OCI-LY7 (cell line): ENCODE data around the gene PSMB11. TPM values are rescaled to one million over a fixed set of nuclear protein-coding genes. Genes with fewer than 3 reads are reported as not detected.

Source experiments
- Bru-seq: library from RNA; stranded (reverse); fragments of 400-500 nt; gene quantifications from one replicate; lab custom pipeline; 2021; lab: Mats Ljungman, UMichigan
- BruChase-seq, 2 experiments: library from RNA; stranded (reverse); fragments of 400-500 nt; gene quantifications; one replicate each; lab custom pipeline; 2021; lab: Mats Ljungman, UMichigan
- BruUV-seq: library from RNA; stranded (reverse); fragments of 400-500 nt; replicated peaks from 2 replicates; lab custom pipeline; 2021; lab: Mats Ljungman, UMichigan
- CTCF ChIA-PET: fragments of 300-600 bp; sonication (Branson Sonifier 250); formaldehyde crosslinking; loops from one replicate; lab custom pipeline; 2022; ENCODE audit warnings: antibody characterized with exemption; ENCODE audit not compliant: unreplicated experiment; lab: Charles Lee
- POLR2A ChIA-PET: fragments of 300-600 bp; sonication (Branson Sonifier 250); formaldehyde crosslinking; loops from one replicate; lab custom pipeline; 2022; ENCODE audit warnings: antibody characterized with exemption; lab: Charles Lee
- DNase-seq: peaks from one replicate; pipeline ENCODE4 v3.0.0-alpha.2; 2015; ENCODE audit warnings: low spot score
- H2AFZ ChIP-seq: fragments of 200-600 bp; sonication (generic), shearing (Covaris generic); 2 replicates; pipeline ENCODE4 v1.6.1; 2014; ENCODE audit warnings: mild to moderate bottlenecking, antibody characterized with exemption, low read length, moderate library complexity
- H3K27ac ChIP-seq: fragments of 200-600 bp; sonication (generic); 2 replicates; pipeline ENCODE4 v1.5.1; 2014; ENCODE audit warnings: mixed run types, low read depth, mild to moderate bottlenecking, moderate library complexity, low read length, inconsistent platforms; ENCODE audit not compliant: poor library complexity, severe bottlenecking
- H3K36me3 ChIP-seq: fragments of 200-600 bp; sonication (generic); 2 replicates; pipeline ENCODE4 v1.6.1; 2014; ENCODE audit warnings: mild to moderate bottlenecking, antibody characterized with exemption, low read length, moderate library complexity, mixed read lengths; ENCODE audit not compliant: insufficient read depth
- H3K4me1 ChIP-seq: fragments of 200-600 bp; sonication (generic); 2 replicates; pipeline ENCODE4 v1.5.1; 2014; ENCODE audit warnings: mild to moderate bottlenecking, low read length; ENCODE audit not compliant: insufficient read depth, poor library complexity, severe bottlenecking
- H3K4me2 ChIP-seq: fragments of 200-600 bp; sonication (generic); 2 replicates; pipeline ENCODE4 v1.6.1; 2014; ENCODE audit warnings: mild to moderate bottlenecking, low read length
- H3K4me3 ChIP-seq: fragments of 200-600 bp; sonication (generic); 2 replicates; pipeline ENCODE4 v1.5.1; 2014; ENCODE audit warnings: mild to moderate bottlenecking, low read depth, low read length; ENCODE audit not compliant: poor library complexity, severe bottlenecking
- H3K79me2 ChIP-seq: fragments of 200-600 bp; sonication (generic); 2 replicates; pipeline ENCODE4 v1.6.1; 2016; ENCODE audit warnings: low read depth, mild to moderate bottlenecking, low read length, moderate library complexity, mixed read lengths; ENCODE audit not compliant: insufficient read depth
- H3K9me2 ChIP-seq: fragments of 200-600 bp; sonication (generic); 2 replicates; pipeline ENCODE4 v1.6.1; 2016; ENCODE audit warnings: mild to moderate bottlenecking, low read length, mixed read lengths; ENCODE audit not compliant: insufficient read depth
- H3K9me3 ChIP-seq: fragments of 200-600 bp; sonication (generic); 2 replicates; pipeline ENCODE4 v1.6.1; 2014; ENCODE audit warnings: mild to moderate bottlenecking, mixed run types, low read length, mixed read lengths
- H4K20me1 ChIP-seq: fragments of 200-600 bp; sonication (generic); 2 replicates; pipeline ENCODE4 v1.6.1; 2014; ENCODE audit warnings: mild to moderate bottlenecking, antibody characterized with exemption, low read length, moderate library complexity, mixed read lengths; ENCODE audit not compliant: insufficient read depth
- CTCF ChIP-seq: fragments of 200-600 bp; sonication (generic); conservative IDR thresholded peaks from 2 replicates; pipeline ENCODE4 v1.5.1; 2014; ENCODE audit warnings: mild to moderate bottlenecking, antibody characterized with exemption, low read length, moderate library complexity, mixed read lengths
- EZH2phosphoT487 ChIP-seq: fragments of 200-600 bp; sonication (generic); IDR thresholded peaks from 2 replicates; pipeline ENCODE4 v1.6.1; 2018; ENCODE audit warnings: low read depth, borderline replicate concordance, mild to moderate bottlenecking, mixed run types, antibody characterized with exemption, low read length, moderate library complexity, mixed read lengths
- intact Hi-C: fragments of 100-400 bp; cut with micrococcal nuclease; formaldehyde crosslinking; loops from one replicate; pipeline ENCODE4 v1.10.0; 2022; ENCODE audit not compliant: unreplicated experiment
- long read RNA-seq: library from polyadenylated mRNA; stranded (forward); transcript quantifications from one replicate; pipeline ENCODE4 v2.0.0, GENCODE V29; 2022
- total RNA-seq, 2 experiments: library from RNA; depleted of rRNA in 1 of 2; stranded (reverse); fragments of >200 nt in 1 of 2; shearing (Covaris generic) in 1 of 2; gene quantifications; 2 replicates each; pipeline ENCODE4 v1.2.3, GENCODE V29; 2014 to 2022

Gene PSMB11
- total RNA-seq (2014; rRNA removed; shearing (Covaris generic)) (not detected in 2 replicates), total RNA-seq (2022) (not detected in 2 replicates), Bru-seq, nascent RNA (not detected), BruChase-seq, experiment 1, labeled RNA remaining after a 6-hour chase (not detected), BruChase-seq, experiment 2, labeled RNA remaining after a 2-hour chase (not detected)
- long read RNA-seq = 0 reads

DNA sequence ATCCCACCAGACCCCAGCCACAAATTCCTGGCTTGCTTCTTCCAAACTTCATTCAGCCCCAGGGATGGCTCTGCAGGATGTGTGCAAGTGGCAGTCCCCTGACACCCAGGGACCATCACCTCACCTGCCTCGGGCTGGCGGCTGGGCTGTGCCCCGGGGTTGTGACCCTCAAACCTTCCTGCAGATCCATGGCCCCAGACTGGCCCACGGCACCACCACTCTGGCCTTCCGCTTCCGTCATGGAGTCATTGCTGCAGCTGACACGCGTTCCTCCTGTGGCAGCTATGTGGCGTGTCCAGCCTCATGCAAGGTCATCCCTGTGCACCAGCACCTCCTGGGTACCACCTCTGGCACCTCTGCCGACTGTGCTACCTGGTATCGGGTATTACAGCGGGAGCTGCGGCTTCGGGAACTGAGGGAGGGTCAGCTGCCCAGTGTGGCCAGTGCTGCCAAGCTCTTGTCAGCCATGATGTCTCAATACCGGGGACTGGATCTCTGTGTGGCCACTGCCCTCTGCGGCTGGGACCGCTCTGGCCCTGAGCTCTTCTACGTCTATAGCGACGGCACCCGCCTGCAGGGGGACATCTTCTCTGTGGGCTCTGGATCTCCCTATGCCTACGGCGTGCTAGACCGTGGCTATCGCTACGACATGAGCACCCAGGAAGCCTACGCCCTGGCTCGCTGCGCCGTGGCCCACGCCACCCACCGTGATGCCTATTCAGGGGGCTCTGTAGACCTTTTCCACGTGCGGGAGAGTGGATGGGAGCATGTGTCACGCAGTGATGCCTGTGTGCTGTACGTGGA is at the start of gene PSMB11:
TSS of gene PSMB11 (plus strand) at position 51 of the 804 bp plus-strand sequence. CDS start at position 65, 14 bp downstream.
- ChIA-PET CTCF (no interaction called here), POLR2A (no interaction called here)

DNA sequence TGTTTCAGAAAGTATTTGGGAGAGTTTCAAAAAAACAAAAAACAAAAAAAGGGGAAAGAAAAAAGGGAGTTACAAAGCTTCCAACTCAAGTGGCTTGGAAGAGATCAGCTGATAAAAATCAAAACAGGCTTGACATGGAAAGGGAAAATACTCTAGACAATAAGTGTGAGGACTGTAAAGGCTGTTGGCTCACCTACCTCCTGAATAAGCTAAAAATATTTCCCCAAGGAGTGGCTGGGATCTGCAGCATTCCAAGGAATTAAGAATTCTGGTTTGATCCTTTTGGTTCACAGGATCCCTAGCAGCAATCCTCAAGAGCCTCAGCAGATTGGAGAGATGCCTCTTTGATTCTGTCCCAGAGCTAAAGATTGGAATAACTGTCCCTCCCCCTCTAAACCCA is 48.5 kb upstream of the PSMB11 start:
- no peaks in the 10 kb centered on the region for H3K9me2 ChIP-seq
- H3K36me3 ChIP-seq = no peaks in the 10 kb centered on the region
- DNase-seq = no peak
- BruUV-seq = no TSS peak
- no peak overlapping the region for H3K4me2 ChIP-seq
- POLR2A ChIA-PET = interaction anchor here (0.8 to 1.6 kb wide), 3 partner anchors 10 to 34 kb away, joined by 4 to 11 read pairs (median 4); no protein-coding TSS in a partner anchor
- intact Hi-C loops = no loop called here
- no peak for TF ChIP-seq EZH2phosphoT487
- no peak for TF ChIP-seq CTCF
- no peaks in the 10 kb centered on the region for H4K20me1 ChIP-seq
- CTCF ChIA-PET = interaction anchor here (1.0 to 2.1 kb wide), 2 partner anchors 63 to 65 kb away, joined by 5 to 18 read pairs; partner anchors contain the start of gene CDH24
- H3K27ac ChIP-seq = no peak overlapping the region
- peaks cover 4% of the 10 kb centered on the region for H3K4me1 ChIP-seq
- H3K79me2 ChIP-seq = no peaks in the 10 kb centered on the region
- H3K9me3 ChIP-seq = no peaks in the 10 kb centered on the region
- H2AFZ ChIP-seq = no peak overlapping the region
- no peak overlapping the region for H3K4me3 ChIP-seq

More for the DNA sequence above, at the start of gene PSMB11:
- no peak within 1 kb of the TSS for H3K4me3 ChIP-seq
- H3K4me1 ChIP-seq = no peaks in the 10 kb centered on the region
- intact Hi-C loops = no loop called here
- H3K36me3 ChIP-seq = no peaks in the 10 kb centered on the region
- BruUV-seq = no TSS peak
- no peaks in the 10 kb centered on the region for H3K9me3 ChIP-seq
- H3K4me2 ChIP-seq = no peak within 1 kb of the TSS
- H2AFZ ChIP-seq = no peak within 1 kb of the TSS
- no peaks in the 10 kb centered on the region for H4K20me1 ChIP-seq
- TF ChIP-seq CTCF (no peak), EZH2phosphoT487 (no peak)
- no peaks in the 10 kb centered on the region for H3K9me2 ChIP-seq
- no peaks in the 10 kb centered on the region for H3K79me2 ChIP-seq
- DNase-seq = no peak
- no peak within 1 kb of the TSS for H3K27ac ChIP-seq
